ENCODE results near the gene MARCO.
"Not testable (repeated sequence)": the region's sequence is repeated elsewhere in the genome, so short reads cannot be mapped to it uniquely, and the experiment has no call there.

MARCO gene

DNA sequence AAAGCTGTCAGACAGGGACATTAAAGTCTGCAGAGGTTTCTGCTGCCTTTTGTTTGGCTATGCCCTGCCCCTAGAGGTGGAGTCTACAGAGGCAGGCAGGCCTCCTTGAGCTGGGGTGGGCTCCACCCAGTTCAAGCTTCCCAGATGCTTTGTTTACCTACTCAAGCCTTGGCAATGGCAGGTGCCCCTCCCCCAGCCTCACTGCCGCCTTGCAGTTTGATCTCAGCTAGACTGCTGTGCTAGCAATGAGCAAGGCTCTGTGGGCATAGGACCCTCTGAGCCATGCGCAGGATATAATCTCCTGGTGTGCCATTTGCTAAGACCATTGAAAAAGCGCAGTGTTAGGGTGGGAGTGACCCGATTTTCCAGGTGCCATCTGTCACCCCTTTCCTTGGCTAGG, 61.9 kb downstream of the MARCO start:
- not testable (repeated sequence) for H3K4me3 Mint-ChIP-seq, H3K27ac Mint-ChIP-seq, H3K4me1 Mint-ChIP-seq, DNase-seq, H3K27me3 Mint-ChIP-seq, ATAC-seq
- H3K9me3 Mint-ChIP-seq: peaks cover 0 to 19% of the 10 kb centered on the region in 2 donors

GRCh38 chr2:119004602-119005001, 62.6 kb downstream of the MARCO start:
- Mint-ChIP-seq H3K4me3 (no peak overlapping the region), H3K9me3 (peaks cover 0 to 19% of the 10 kb centered on the region in 2 donors), H3K27ac (no peak overlapping the region), H3K4me1 (no peaks in the 10 kb centered on the region), H3K27me3 (peaks cover 1% of the 10 kb centered on the region)
- no peak for ATAC-seq
- no peak for DNase-seq

DNA sequence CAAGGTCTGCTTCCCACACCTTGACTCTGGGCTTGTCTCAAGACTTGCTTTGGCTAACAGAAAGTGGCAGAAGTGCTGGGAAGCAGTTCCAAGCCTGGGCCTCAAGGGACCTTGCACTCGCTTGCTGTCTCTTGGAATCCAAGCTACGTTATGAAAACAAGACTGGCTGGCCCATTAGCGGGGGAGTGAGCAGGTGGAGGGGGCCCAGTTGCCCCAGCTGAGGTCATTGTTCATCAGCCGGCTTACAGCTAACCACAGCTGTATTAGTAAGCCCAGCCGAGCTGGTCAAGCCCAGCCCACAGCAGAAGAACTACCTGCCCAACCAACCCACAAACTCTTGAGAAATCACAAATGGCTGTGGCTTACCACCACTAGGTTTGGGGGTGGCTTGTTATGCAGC, 63.1 kb downstream of the MARCO start:
- DNase-seq: no peak
- Mint-ChIP-seq H3K4me3 (no peak overlapping the region), H3K9me3 (peaks cover 0 to 19% of the 10 kb centered on the region in 2 donors), H3K27me3 (peaks cover 6% of the 10 kb centered on the region), H3K27ac (no peak overlapping the region), H3K4me1 (no peaks in the 10 kb centered on the region)
- no peak for ATAC-seq

DNA sequence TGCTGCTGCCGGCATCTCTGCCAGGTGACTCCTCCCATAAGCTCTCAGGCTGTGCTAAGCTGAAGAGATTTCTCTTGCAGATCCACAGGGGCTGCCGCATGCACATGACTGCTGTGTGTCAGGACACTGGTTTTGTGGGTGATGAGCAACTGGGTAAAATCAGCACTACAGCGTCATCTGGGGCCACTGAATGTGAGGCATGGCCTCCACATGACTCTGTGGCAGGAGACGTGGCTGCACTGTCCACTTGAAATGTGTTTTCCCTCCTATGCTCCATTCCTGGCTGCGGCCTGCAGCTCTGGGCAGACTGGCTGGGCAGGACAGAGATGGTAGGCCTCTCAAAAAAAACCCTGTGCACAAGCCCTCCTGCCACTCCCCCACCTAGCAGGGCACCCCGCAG, 63.6 kb downstream of the MARCO start:
- ATAC-seq (no peak), DNase-seq (no peak)
- Mint-ChIP-seq H3K4me3 (no peak overlapping the region), H3K27me3 (peaks cover 11% of the 10 kb centered on the region), H3K27ac (no peak overlapping the region), H3K4me1 (no peaks in the 10 kb centered on the region), H3K9me3 (peaks cover 0 to 19% of the 10 kb centered on the region in 2 donors)

DNA sequence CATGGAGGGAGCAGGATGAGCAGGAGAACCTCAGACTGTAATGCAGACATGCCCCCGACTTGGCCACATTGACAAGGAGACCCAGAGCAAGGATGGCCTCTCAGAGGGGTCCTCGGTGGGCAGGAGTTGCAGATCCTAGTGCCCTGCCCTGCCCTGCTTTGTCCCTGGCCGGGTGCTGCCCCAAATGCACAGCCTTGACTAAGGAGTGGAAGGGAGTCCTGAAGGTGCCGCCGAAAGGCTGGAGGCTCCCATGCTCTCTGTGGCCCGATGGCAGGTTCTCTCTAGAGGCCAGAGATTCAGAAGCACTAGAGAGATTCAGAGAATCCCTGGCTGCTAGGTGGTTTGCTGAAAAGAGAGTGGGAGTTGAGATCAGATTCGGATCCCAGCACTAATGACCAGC, 64.4 kb downstream of the MARCO start:
- no peak for DNase-seq

GRCh38 chr2:119008108-119008507, 66.1 kb downstream of the MARCO start:
- no peak for DNase-seq
- Mint-ChIP-seq H3K27ac (no peak overlapping the region), H3K9me3 (peaks cover 0 to 2% of the 10 kb centered on the region in 2 donors), H3K4me3 (no peak overlapping the region), H3K27me3 (peaks cover 36% of the 10 kb centered on the region), H3K4me1 (peaks cover 9% of the 10 kb centered on the region)
- no peak for ATAC-seq

More for the DNA sequence above, 64.4 kb downstream of the MARCO start:
- Mint-ChIP-seq H3K27me3 (peaks cover 19% of the 10 kb centered on the region), H3K4me1 (peaks cover under 1% of the 10 kb centered on the region), H3K27ac (no peak overlapping the region), H3K4me3 (no peak overlapping the region), H3K9me3 (peaks cover 0 to 19% of the 10 kb centered on the region in 2 donors)
- ATAC-seq: no peak

GRCh38 chr2:119009110-119009509, 67.1 kb downstream of the MARCO start:
- no peak overlapping the region for H3K27ac Mint-ChIP-seq
- ATAC-seq: no peak

DNA sequence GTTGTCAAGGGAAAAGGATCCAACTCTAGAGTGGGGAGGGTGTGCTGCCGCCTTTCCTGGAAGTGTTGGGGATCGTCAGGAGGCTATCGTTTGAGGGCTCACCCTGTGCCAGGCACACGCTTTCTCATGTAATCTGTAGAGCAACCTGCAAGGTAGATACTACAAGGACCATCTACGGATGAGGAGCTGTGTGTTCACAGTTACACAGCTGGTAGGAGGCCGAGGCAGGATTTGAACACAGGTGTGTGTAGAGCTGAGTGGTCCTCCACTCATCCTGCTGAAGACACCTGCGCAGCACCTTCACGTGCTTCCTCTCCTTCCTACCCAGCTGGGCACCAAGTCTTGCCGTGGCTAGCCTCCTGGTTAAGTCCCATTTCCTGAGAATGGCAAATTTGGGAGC, 68.3 kb downstream of the MARCO start:
- peaks cover 9% of the 10 kb centered on the region for H3K4me1 Mint-ChIP-seq
- DNase-seq (no peak), ATAC-seq (no peak)
- no peak overlapping the region for H3K27ac Mint-ChIP-seq
- no peaks in the 10 kb centered on the region for H3K9me3 Mint-ChIP-seq
- peaks cover 37% of the 10 kb centered on the region for H3K27me3 Mint-ChIP-seq
- H3K4me3 Mint-ChIP-seq: no peak overlapping the region

More at GRCh38 chr2:119009110-119009509, 67.1 kb downstream of the MARCO start:
- no peaks in the 10 kb centered on the region for H3K9me3 Mint-ChIP-seq
- H3K4me3 Mint-ChIP-seq: no peak overlapping the region
- H3K4me1 Mint-ChIP-seq: peaks cover 9% of the 10 kb centered on the region
- DNase-seq: no peak
- H3K27me3 Mint-ChIP-seq: peaks cover 37% of the 10 kb centered on the region

- DNase-seq: peak; percentile 20 to 23
- H3K4me1 Mint-ChIP-seq: peaks cover 9% of the 10 kb centered on the region
- peaks cover 37% of the 10 kb centered on the region for H3K27me3 Mint-ChIP-seq
- H3K4me3 Mint-ChIP-seq: no peak overlapping the region
- no peaks in the 10 kb centered on the region for H3K9me3 Mint-ChIP-seq
- H3K27ac Mint-ChIP-seq: no peak overlapping the region
- peak; percentile 70 for ATAC-seq
These were observed 69.3 kb downstream of the MARCO start for GRCh38 chr2:119011162-119011909.

- H3K9me3 Mint-ChIP-seq: no peaks in the 10 kb centered on the region
- H3K4me3 Mint-ChIP-seq: no peak overlapping the region
- peaks cover 9% of the 10 kb centered on the region for H3K4me1 Mint-ChIP-seq
- no peak for ATAC-seq
- H3K27me3 Mint-ChIP-seq: peaks cover 41% of the 10 kb centered on the region
- no peak overlapping the region for H3K27ac Mint-ChIP-seq
- DNase-seq: no peak
These were observed 69.9 kb downstream of the MARCO start for GRCh38 chr2:119011910-119012209.

DNA sequence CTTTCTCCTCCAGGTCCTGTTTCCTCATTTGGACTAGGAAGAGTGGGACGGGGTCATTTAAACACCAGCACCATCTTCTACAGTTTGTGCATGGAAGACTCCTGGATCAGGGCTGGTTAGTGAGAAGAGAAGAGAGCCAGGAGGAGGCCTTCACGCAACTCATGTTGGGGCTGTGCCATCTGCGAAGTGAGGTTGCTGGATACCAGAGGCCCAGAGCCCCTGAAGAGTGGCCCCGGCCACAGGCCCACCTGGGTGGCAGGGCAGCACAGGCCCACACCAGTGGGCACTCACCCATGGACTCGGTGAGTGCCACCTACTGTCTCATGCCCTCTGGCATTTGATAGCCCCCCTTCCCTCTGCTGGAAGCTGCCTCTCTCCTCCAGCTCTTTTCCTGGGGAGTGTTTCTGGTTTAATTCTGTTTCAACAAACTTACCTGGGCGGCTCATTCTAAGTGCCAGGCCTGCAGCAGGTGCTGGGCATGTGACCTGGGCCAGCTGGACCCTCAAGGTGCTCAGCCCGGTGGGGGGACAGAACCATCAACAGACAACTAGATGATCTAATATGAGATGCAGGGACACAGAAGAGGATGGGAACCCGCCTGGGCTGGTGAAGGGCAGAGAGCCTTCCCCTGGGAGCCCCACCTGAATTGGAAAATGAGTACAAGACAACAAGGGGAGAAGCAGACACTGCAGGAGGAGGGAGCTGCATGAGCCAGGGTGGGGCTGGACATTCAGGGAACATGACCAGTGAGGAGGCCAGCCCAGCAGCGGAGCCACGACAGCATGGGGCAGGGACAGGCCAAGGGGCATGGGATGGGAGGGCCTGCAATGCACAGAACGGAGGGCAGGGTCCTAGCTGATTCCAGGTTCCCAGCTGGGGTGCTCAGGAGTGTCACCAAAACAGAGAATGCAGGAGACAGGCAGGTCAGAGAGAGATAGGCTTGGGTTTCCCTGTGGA, 70.6 kb downstream of the MARCO start:
- no peaks in the 10 kb centered on the region for H3K9me3 Mint-ChIP-seq
- DNase-seq (no peak), ATAC-seq (no peak)
- H3K4me3 Mint-ChIP-seq: no peak overlapping the region
- peaks cover 45% of the 10 kb centered on the region for H3K27me3 Mint-ChIP-seq
- H3K4me1 Mint-ChIP-seq: peaks cover 9% of the 10 kb centered on the region
- H3K27ac Mint-ChIP-seq: no peak overlapping the region

- H3K4me1 Mint-ChIP-seq: peaks cover 9% of the 10 kb centered on the region
- no peak overlapping the region for H3K4me3 Mint-ChIP-seq
- no peak overlapping the region for H3K27ac Mint-ChIP-seq
- ATAC-seq (peak; percentile 21), DNase-seq (no peak)
- peaks cover 45% of the 10 kb centered on the region for H3K27me3 Mint-ChIP-seq
- H3K9me3 Mint-ChIP-seq: no peaks in the 10 kb centered on the region
These were observed 71.7 kb downstream of the MARCO start for GRCh38 chr2:119013671-119014070.

DNA sequence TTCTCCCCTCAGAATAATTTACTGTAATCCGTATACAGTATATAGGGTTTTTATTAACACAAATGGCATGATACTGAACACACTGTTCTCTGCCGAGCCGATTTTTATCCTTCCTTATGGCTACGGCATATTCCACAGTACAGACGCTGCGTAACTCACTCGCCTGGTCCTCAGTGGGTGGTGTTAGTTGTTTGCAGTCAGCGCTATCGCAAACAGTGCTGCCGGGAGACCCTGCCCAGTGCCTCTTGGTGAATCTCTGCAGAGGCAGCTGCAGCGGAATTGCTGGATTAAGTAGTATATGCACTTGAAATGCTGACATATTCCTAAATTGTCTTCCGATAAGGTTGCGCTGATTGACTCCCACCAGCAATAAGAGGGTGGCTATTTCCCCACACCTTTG, 73.9 kb downstream of the MARCO start:
- Mint-ChIP-seq H3K27ac (no peak overlapping the region), H3K4me3 (no peak overlapping the region), H3K27me3 (peaks cover 32% of the 10 kb centered on the region), H3K4me1 (peaks cover 9% of the 10 kb centered on the region), H3K9me3 (no peaks in the 10 kb centered on the region)
- ATAC-seq: no peak
- DNase-seq: no peak

GRCh38 chr2:119019521-119019920, 77.5 kb downstream of the MARCO start:
- peaks cover 8% of the 10 kb centered on the region for H3K27me3 Mint-ChIP-seq
- H3K9me3 Mint-ChIP-seq: no peaks in the 10 kb centered on the region
- ATAC-seq (no peak), DNase-seq (no peak)
- no peaks in the 10 kb centered on the region for H3K4me1 Mint-ChIP-seq
- no peak overlapping the region for H3K4me3 Mint-ChIP-seq
- H3K27ac Mint-ChIP-seq: no peak overlapping the region

GRCh38 chr2:119022678-119023077, 80.7 kb downstream of the MARCO start:
- ATAC-seq: no peak
- H3K27me3 Mint-ChIP-seq: no peaks in the 10 kb centered on the region
- H3K4me3 Mint-ChIP-seq: no peak overlapping the region
- DNase-seq: no peak
- no peaks in the 10 kb centered on the region for H3K4me1 Mint-ChIP-seq
- no peaks in the 10 kb centered on the region for H3K9me3 Mint-ChIP-seq
- H3K27ac Mint-ChIP-seq: no peak overlapping the region

- Mint-ChIP-seq H3K27ac (no peak overlapping the region), H3K9me3 (no peaks in the 10 kb centered on the region), H3K4me1 (no peaks in the 10 kb centered on the region), H3K4me3 (no peak overlapping the region), H3K27me3 (peaks cover 7% of the 10 kb centered on the region)
- no peak for ATAC-seq
- DNase-seq: no peak
These were observed 81.5 kb downstream of the MARCO start for GRCh38 chr2:119023534-119023933.

Data from stimulated activated naive CD8-positive, alpha-beta T cell treated with anti-CD3 and anti-CD28 coated beads, Interleukin-15, amount 100 ng/mL, for 72 hours (primary cell).